ENCODE data around the gene AGFG2.

DNA sequence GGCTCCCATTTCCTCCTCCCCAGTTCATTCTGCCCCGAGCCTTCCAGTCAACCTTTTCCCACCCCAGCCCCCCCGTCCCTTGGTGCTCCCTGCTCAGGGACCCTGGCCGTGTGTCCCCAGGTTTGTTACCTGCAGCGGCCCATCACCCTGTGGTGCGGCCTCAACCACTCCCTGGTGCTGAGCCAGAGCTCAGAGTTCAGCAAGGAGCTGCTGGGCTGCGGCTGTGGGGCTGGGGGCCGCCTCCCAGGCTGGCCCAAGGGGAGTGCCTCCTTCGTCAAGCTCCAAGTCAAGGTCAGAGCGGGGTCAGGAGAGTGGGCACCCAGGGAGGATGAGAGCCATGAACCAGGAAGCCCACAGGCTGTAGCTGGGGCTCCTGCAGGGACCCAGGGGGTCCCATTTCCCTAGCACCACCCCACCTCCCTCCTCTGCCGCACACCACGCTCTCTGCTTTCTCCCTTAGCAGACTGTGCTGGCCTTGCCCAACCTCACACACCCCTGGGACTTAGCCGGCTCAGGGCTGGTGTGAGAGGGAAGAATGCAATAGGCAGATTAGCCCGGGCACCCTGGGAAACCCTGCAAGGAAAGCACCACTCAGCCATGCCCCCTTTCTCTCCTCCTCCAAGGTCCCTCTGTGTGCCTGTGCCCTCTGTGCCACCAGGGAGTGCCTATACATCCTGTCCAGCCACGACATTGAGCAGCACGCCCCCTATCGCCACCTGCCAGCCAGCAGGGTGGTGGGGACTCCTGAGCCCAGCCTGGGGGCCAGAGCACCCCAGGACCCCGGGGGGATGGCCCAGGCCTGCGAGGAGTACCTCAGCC lies 61.1 kb downstream of the AGFG2 start:
- TF ChIP-seq, protein P1, sequence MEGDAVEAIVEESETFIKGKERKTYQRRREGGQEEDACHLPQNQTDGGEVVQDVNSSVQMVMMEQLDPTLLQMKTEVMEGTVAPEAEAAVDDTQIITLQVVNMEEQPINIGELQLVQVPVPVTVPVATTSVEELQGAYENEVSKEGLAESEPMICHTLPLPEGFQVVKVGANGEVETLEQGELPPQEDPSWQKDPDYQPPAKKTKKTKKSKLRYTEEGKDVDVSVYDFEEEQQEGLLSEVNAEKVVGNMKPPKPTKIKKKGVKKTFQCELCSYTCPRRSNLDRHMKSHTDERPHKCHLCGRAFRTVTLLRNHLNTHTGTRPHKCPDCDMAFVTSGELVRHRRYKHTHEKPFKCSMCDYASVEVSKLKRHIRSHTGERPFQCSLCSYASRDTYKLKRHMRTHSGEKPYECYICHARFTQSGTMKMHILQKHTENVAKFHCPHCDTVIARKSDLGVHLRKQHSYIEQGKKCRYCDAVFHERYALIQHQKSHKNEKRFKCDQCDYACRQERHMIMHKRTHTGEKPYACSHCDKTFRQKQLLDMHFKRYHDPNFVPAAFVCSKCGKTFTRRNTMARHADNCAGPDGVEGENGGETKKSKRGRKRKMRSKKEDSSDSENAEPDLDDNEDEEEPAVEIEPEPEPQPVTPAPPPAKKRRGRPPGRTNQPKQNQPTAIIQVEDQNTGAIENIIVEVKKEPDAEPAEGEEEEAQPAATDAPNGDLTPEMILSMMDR (conservative IDR thresholded peaks at IDR 0.05; ENCODE audit: low read depth, low read length) = no peak
- TF ChIP-seq POLR2A (IDR thresholded peaks at IDR 0.05; ENCODE audit: low read depth, low read length) (no peak), MAFK (IDR thresholded peaks at IDR 0.05; ENCODE audit: low read depth, low read length) (no peak), NFE2L2 (IDR thresholded peaks at IDR 0.05; ENCODE audit: low read depth, low read length) (no peak), CEBPB (IDR thresholded peaks at IDR 0.05; ENCODE audit: low read depth, low read length) (no peak), SMC3 (IDR thresholded peaks at IDR 0.05; ENCODE audit: low read depth, low read length) (no peak)
- TF ChIP-seq, protein P2, sequence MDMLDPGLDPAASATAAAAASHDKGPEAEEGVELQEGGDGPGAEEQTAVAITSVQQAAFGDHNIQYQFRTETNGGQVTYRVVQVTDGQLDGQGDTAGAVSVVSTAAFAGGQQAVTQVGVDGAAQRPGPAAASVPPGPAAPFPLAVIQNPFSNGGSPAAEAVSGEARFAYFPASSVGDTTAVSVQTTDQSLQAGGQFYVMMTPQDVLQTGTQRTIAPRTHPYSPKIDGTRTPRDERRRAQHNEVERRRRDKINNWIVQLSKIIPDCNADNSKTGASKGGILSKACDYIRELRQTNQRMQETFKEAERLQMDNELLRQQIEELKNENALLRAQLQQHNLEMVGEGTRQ (IDR thresholded peaks at IDR 0.05; ENCODE audit: low read depth, low read length) = no peak
